NT2/D1 (cell line): ENCODE measurements around the gene DHX57.

Source experiments
- DNase-seq: peaks from one replicate; pipeline ENCODE4 v3.0.0-alpha.2; 2011; ENCODE audit warnings: low read depth, low spot score
- H3K27me3 ChIP-seq: 2 replicates; pipeline ENCODE4 v1.6.0; 2011; ENCODE audit warnings: mild to moderate bottlenecking; ENCODE audit not compliant: insufficient read length, insufficient read depth
- H3K36me3 ChIP-seq: 2 replicates; pipeline ENCODE4 v1.6.1; 2011; ENCODE audit warnings: mild to moderate bottlenecking, low read length, mixed read lengths; ENCODE audit not compliant: insufficient read depth, insufficient read length
- H3K4me1 ChIP-seq: 2 replicates; pipeline ENCODE4 v1.5.1; 2011; ENCODE audit not compliant: insufficient read depth, insufficient read length
- H3K4me3 ChIP-seq: 2 replicates; pipeline ENCODE4 v1.5.1; 2011; ENCODE audit warnings: low read depth; ENCODE audit not compliant: insufficient read length
- H3K9ac ChIP-seq: 2 replicates; pipeline ENCODE4 v1.6.0; 2011; ENCODE audit warnings: low read depth; ENCODE audit not compliant: insufficient read length
- H3K9me3 ChIP-seq: 2 replicates; pipeline ENCODE4 v1.5.1; 2011; ENCODE audit warnings: mild to moderate bottlenecking, low read length; ENCODE audit not compliant: insufficient read depth
- SUZ12 ChIP-seq: IDR thresholded peaks from 2 replicates; pipeline ENCODE4 v1.6.1; 2011; ENCODE audit not compliant: insufficient read length, insufficient read depth; ENCODE audit errors: extremely low read depth
- YY1 ChIP-seq: IDR thresholded peaks from 2 replicates; pipeline ENCODE4 v1.6.1; 2011; ENCODE audit not compliant: insufficient read length, insufficient read depth
- ZNF274 ChIP-seq: IDR thresholded peaks from 2 replicates; pipeline ENCODE4 v1.6.1; 2011; ENCODE audit warnings: mild to moderate bottlenecking, low read depth, low read length

DHX57 gene

DNA sequence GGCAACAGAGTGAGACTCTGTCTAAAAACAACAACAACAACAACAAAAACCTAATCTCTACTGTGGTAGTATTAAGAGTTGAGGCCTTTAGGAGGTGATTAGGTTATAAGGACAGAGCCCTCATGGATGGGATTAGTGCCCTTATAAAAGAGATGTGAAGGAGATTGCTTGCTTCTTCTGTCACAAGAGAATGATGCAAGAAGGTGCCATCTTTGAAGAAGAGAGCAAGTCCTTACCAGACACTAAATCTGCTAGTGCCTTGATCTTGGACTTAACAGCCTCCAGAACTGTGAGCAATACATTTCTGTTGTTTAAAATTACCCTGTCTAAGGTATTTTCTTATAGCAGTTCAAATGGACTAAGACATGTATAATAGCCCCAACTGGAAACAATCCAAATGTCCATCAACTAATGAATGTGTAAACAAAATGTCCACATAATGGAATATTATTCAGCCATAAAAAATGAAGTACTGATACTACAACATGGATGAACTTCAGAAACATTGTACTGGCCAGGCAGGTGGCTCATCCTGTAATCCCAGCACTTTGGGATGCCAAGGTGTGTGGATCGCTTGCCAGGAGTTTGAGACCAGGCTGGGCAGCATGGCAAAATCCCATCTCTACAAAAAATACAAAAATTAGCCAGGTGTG, 12.3 kb upstream of the DHX57 start:
- Histone ChIP-seq H3K36me3 (no peaks in the 10 kb centered on the region), H3K9ac (no peak overlapping the region), H3K9me3 (no peaks in the 10 kb centered on the region), H3K4me3 (no peak overlapping the region), H3K27me3 (no peaks in the 10 kb centered on the region), H3K4me1 (no peaks in the 10 kb centered on the region)
- TF ChIP-seq YY1, result no peak
- TF ChIP-seq ZNF274, result no peak
- no peak for TF ChIP-seq SUZ12
- no peak for DNase-seq

DNA sequence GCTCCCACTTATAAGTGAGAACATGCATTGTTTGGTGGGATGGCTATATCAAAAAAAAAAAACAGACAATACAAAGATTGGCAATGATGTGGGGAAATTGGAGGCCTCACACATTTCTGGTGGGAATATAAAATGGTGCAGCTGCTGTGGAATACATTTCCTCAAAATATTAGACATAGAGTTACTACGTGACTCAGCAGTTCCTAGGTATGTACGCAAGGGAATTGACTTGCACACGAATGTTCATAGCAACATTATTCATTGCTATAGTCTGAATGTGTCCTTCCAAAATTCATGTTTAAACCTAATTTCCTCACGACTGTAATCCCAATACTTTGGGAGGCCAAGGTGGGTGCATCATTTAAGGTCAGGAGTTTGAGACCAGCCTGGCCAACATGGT, 11.6 kb upstream of the DHX57 start:
- no peak for DNase-seq
- no peaks in the 10 kb centered on the region for H3K27me3 ChIP-seq
- no peak overlapping the region for H3K4me3 ChIP-seq
- H3K4me1 ChIP-seq, result no peaks in the 10 kb centered on the region
- H3K9ac ChIP-seq, result no peak overlapping the region
- TF ChIP-seq YY1 (no peak), ZNF274 (no peak), SUZ12 (no peak)
- no peaks in the 10 kb centered on the region for H3K9me3 ChIP-seq
- H3K36me3 ChIP-seq, result no peaks in the 10 kb centered on the region

- Histone ChIP-seq H3K36me3 (no peaks in the 10 kb centered on the region), H3K27me3 (no peaks in the 10 kb centered on the region), H3K9ac (no peak overlapping the region), H3K4me3 (no peak overlapping the region), H3K9me3 (no peaks in the 10 kb centered on the region), H3K4me1 (no peaks in the 10 kb centered on the region)
- TF ChIP-seq YY1, result no peak
- no peak for TF ChIP-seq ZNF274
- no peak for DNase-seq
Observed at GRCh38 chr2:38886063-38886462, 10.3 kb upstream of the DHX57 start.

GRCh38 chr2:38876407-38876806, 673 bp upstream of the DHX57 start:
- TF ChIP-seq SUZ12 (no peak), ZNF274 (no peak)
- H3K9ac ChIP-seq, result peak overlapping the region; percentile 68
- DNase-seq, result no peak

GRCh38 chr2:38875227-38875575, 533 bp downstream of the DHX57 start:
- Histone ChIP-seq H3K9me3 (peaks cover 7% of the 10 kb centered on the region), H3K36me3 (no peaks in the 10 kb centered on the region), H3K4me1 (no peaks in the 10 kb centered on the region), H3K27me3 (peaks cover 11% of the 10 kb centered on the region), H3K4me3 (peak overlapping the region; percentile 91), H3K9ac (peak overlapping the region; percentile 93)
- TF ChIP-seq YY1 (no peak), SUZ12 (no peak)
- DNase-seq, result no peak

More at GRCh38 chr2:38876407-38876806, 673 bp upstream of the DHX57 start:
- Histone ChIP-seq H3K36me3 (no peaks in the 10 kb centered on the region), H3K4me3 (peak overlapping the region; percentile 91), H3K27me3 (peaks cover 11% of the 10 kb centered on the region), H3K9me3 (peaks cover 7% of the 10 kb centered on the region), H3K4me1 (no peaks in the 10 kb centered on the region)

DNA sequence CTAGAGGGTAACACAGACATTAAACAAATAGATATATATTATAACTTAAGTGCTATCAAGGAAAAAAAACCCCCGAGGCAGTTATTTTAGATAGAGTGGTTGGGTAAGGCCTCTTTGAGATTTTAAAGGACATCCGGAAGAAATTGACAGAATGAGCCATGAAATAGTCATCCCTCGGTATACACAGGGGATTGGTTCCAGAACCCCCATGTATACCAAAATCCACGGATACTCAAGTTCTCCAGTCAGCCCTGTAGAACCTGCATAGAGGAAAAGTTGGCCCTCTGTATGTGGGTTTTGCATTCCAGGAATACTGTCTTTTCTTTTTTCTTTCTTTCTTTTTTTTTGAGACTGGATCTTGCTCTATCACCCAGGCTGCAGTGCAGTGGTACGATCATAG, 2.0 kb downstream of the DHX57 start:
- H3K9me3 ChIP-seq, result peaks cover 7% of the 10 kb centered on the region
- H3K27me3 ChIP-seq, result peaks cover 11% of the 10 kb centered on the region
- H3K4me1 ChIP-seq, result no peaks in the 10 kb centered on the region
- H3K36me3 ChIP-seq, result no peaks in the 10 kb centered on the region
- DNase-seq, result no peak
- TF ChIP-seq SUZ12 (no peak), ZNF274 (no peak), YY1 (no peak)
- no peak overlapping the region for H3K4me3 ChIP-seq
- H3K9ac ChIP-seq, result no peak overlapping the region

GRCh38 chr2:38871432-38871831, 4.3 kb downstream of the DHX57 start:
- no peak overlapping the region for H3K9ac ChIP-seq
- no peak overlapping the region for H3K4me3 ChIP-seq
- H3K36me3 ChIP-seq, result peaks cover 17% of the 10 kb centered on the region
- peaks cover 7% of the 10 kb centered on the region for H3K9me3 ChIP-seq
- no peak for DNase-seq
- H3K27me3 ChIP-seq, result peaks cover 6% of the 10 kb centered on the region
- TF ChIP-seq SUZ12 (no peak), ZNF274 (no peak), YY1 (no peak)
- H3K4me1 ChIP-seq, result no peaks in the 10 kb centered on the region
